IMR-90 (cell line): ENCODE data around the gene PIK3IP1. TPM values are rescaled to one million over a fixed set of nuclear protein-coding genes. Genes with fewer than 3 reads are reported as not detected.

ENCODE experiments used
- ATAC-seq: fragments of 200-7000 bp; cut with Tn5 transposase; 2 replicates; pipeline ENCODE4 v1.9.1; 2020; ENCODE audit warnings: low read depth, mild to moderate bottlenecking, moderate library complexity
- BruUV-seq: library from RNA; stranded (reverse); fragments of 400-500 nt; replicated peaks from 2 replicates; lab custom pipeline; 2021; lab: Mats Ljungman, UMichigan
- CTCF ChIA-PET: fragments of 300-600 bp; formaldehyde crosslinking; extraction: SDS; loops from one replicate; lab custom pipeline; 2021; ENCODE audit warnings: antibody characterized with exemption; lab: Yijun Ruan, JAX
- POLR2A ChIA-PET: fragments of 300-600 bp; sonication (Branson Sonifier 250); formaldehyde crosslinking; loops from one replicate; lab custom pipeline; 2022; ENCODE audit warnings: antibody characterized with exemption; ENCODE audit not compliant: unreplicated experiment; lab: Charles Lee
- DNase-seq: peaks from one replicate; pipeline ENCODE4 v3.0.0; 2013
- H2AFZ ChIP-seq: replicated peaks from 2 replicates; pipeline ENCODE3; 2013; ENCODE audit warnings: low read length, mild to moderate bottlenecking; ENCODE audit not compliant: poor library complexity
- H2AK5ac ChIP-seq: 2 replicates; pipeline ENCODE4 v1.6.1; 2013; ENCODE audit warnings: low read depth, low read length, inconsistent platforms
- H2AK9ac ChIP-seq: replicated peaks from 2 replicates; pipeline ENCODE3; 2013; ENCODE audit warnings: mild to moderate bottlenecking, low read depth, low read length, moderate library complexity; ENCODE audit not compliant: poor library complexity
- H2BK120ac ChIP-seq: 2 replicates; pipeline ENCODE4 v1.6.1; 2013; ENCODE audit warnings: low read depth, low read length, inconsistent platforms
- H2BK15ac ChIP-seq: 3 replicates; pipeline ENCODE4 v1.6.1; 2013; ENCODE audit warnings: low read depth, low read length, inconsistent platforms
- H2BK20ac ChIP-seq: 2 replicates; pipeline ENCODE4 v1.6.1; 2013; ENCODE audit warnings: low read depth, mild to moderate bottlenecking, inconsistent platforms, low read length, moderate library complexity
- H2BK5ac ChIP-seq: 2 replicates; pipeline ENCODE4 v1.6.1; 2013; ENCODE audit warnings: mild to moderate bottlenecking, low read depth, low read length, inconsistent platforms; ENCODE audit not compliant: poor library complexity, severe bottlenecking
- H3K14ac ChIP-seq: replicated peaks from 2 replicates; pipeline ENCODE4 v1.6.1; 2013; ENCODE audit warnings: low read depth, low read length, inconsistent platforms
- H3K18ac ChIP-seq: 2 replicates; pipeline ENCODE4 v1.6.1; 2013; ENCODE audit warnings: low read depth, low read length, control low read depth
- H3K23ac ChIP-seq: 2 replicates; pipeline ENCODE4 v1.6.1; 2013; ENCODE audit warnings: low read depth, low read length, inconsistent platforms
- H3K27ac ChIP-seq: 2 replicates; pipeline ENCODE4 v1.5.1; 2013; ENCODE audit warnings: mild to moderate bottlenecking, control low read depth, low read length; ENCODE audit not compliant: insufficient read depth
- H3K27me3 ChIP-seq: 2 replicates; pipeline ENCODE4 v1.6.1; 2013; ENCODE audit warnings: low read length; ENCODE audit not compliant: control insufficient read depth, insufficient read depth
- H3K36me3 ChIP-seq: 2 replicates; pipeline ENCODE4 v1.6.1; 2013; ENCODE audit warnings: low read length, mixed read lengths; ENCODE audit not compliant: control insufficient read depth, insufficient read depth
- H3K4ac ChIP-seq: 2 replicates; pipeline ENCODE4 v1.6.1; 2013; ENCODE audit warnings: low read depth, low read length, inconsistent platforms
- H3K4me1 ChIP-seq: 2 replicates; pipeline ENCODE4 v1.6.1; 2013; ENCODE audit warnings: low read length, mixed read lengths; ENCODE audit not compliant: control insufficient read depth, insufficient read depth
- H3K4me2 ChIP-seq: 2 replicates; pipeline ENCODE4 v1.6.1; 2013; ENCODE audit warnings: low read depth, mild to moderate bottlenecking, control low read depth, low read length, moderate library complexity
- H3K4me3 ChIP-seq: 2 replicates; pipeline ENCODE4 v1.5.1; 2013; ENCODE audit warnings: low read depth, mild to moderate bottlenecking, control low read depth, low read length, moderate library complexity; ENCODE audit not compliant: insufficient read depth
- H3K56ac ChIP-seq: 2 replicates; pipeline ENCODE4 v1.6.1; 2013; ENCODE audit warnings: low read length, inconsistent platforms; ENCODE audit not compliant: insufficient read depth; ENCODE audit errors: extremely low read depth
- H3K79me1 ChIP-seq, 2 experiments: 2 replicates each; pipeline ENCODE4 v1.6.1; 2013; ENCODE audit warnings: low read length in 2 of 2, inconsistent platforms in 1 of 2, low read depth in 1 of 2
- H3K9ac ChIP-seq: 2 replicates; pipeline ENCODE4 v1.6.1; 2013; ENCODE audit warnings: low read depth, low read length, control low read depth
- H3K9me1 ChIP-seq: 2 replicates; pipeline ENCODE4 v1.6.1; 2013; ENCODE audit warnings: low read length, inconsistent platforms; ENCODE audit not compliant: insufficient read depth
- H3K9me3 ChIP-seq: 2 replicates; pipeline ENCODE4 v1.6.1; 2013; ENCODE audit warnings: low read length; ENCODE audit not compliant: control insufficient read depth, insufficient read depth
- H4K20me1 ChIP-seq: 2 replicates; pipeline ENCODE4 v1.6.1; 2013; ENCODE audit warnings: low read length, inconsistent platforms; ENCODE audit not compliant: insufficient read depth
- H4K5ac ChIP-seq: 2 replicates; pipeline ENCODE4 v1.6.1; 2013; ENCODE audit warnings: mild to moderate bottlenecking, low read depth, low read length, control low read depth
- H4K8ac ChIP-seq, 2 experiments: 2 replicates each; pipeline ENCODE4 v1.6.1; 2013; ENCODE audit warnings: low read depth in 2 of 2, low read length in 2 of 2, control low read depth in 1 of 2, inconsistent platforms in 1 of 2
- H4K91ac ChIP-seq: 2 replicates; pipeline ENCODE4 v1.6.1; 2013; ENCODE audit warnings: low read depth, low read length, inconsistent platforms; ENCODE audit not compliant: insufficient read depth
- BHLHE40 ChIP-seq: fragments of 150-350 bp; IDR thresholded peaks from 2 replicates; pipeline ENCODE4 v1.6.1; 2016; ENCODE audit warnings: mild to moderate bottlenecking, low read depth, low read length
- CEBPB ChIP-seq: IDR thresholded peaks from 2 replicates; pipeline ENCODE4 v1.6.1; 2012; ENCODE audit warnings: low read depth, low read length, improper control_type of control experiment
- CHD1 ChIP-seq: IDR thresholded peaks from 2 replicates; pipeline ENCODE4 v1.6.1; 2012; ENCODE audit warnings: low read depth, low read length, improper control_type of control experiment
- FOS ChIP-seq: fragments of 150-350 bp; IDR thresholded peaks from 2 replicates; pipeline ENCODE4 v1.6.1; 2016; ENCODE audit warnings: low read depth, low read length
- MAFK ChIP-seq: IDR thresholded peaks from 2 replicates; pipeline ENCODE4 v1.6.1; 2012; ENCODE audit warnings: low read depth, low read length, improper control_type of control experiment
- MAZ ChIP-seq: IDR thresholded peaks from 2 replicates; pipeline ENCODE4 v1.6.1; 2012; ENCODE audit warnings: low read depth, mild to moderate bottlenecking, low read length, improper control_type of control experiment, moderate library complexity, borderline replicate concordance
- NFE2L2 ChIP-seq: fragments of 150-350 bp; IDR thresholded peaks from 2 replicates; pipeline ENCODE4 v1.6.1; 2016; ENCODE audit warnings: low read depth, mild to moderate bottlenecking, low read length
- POLR2A ChIP-seq: IDR thresholded peaks from 2 replicates; pipeline ENCODE4 v1.6.1; 2012; ENCODE audit warnings: mild to moderate bottlenecking, low read depth, low read length
- RAD21 ChIP-seq: IDR thresholded peaks from 2 replicates; pipeline ENCODE4 v1.6.1; 2012; ENCODE audit warnings: low read length, improper control_type of control experiment
- RCOR1 ChIP-seq: IDR thresholded peaks from 2 replicates; pipeline ENCODE4 v1.6.1; 2012; ENCODE audit warnings: mild to moderate bottlenecking, low read length, improper control_type of control experiment; ENCODE audit not compliant: insufficient replicate concordance
- RFX5 ChIP-seq: IDR thresholded peaks from 2 replicates; pipeline ENCODE4 v1.8.0; 2012; ENCODE audit warnings: low read depth, mild to moderate bottlenecking, low read length, moderate library complexity
- SMC3 ChIP-seq: fragments of 150-350 bp; IDR thresholded peaks from 2 replicates; pipeline ENCODE4 v1.6.1; 2016; ENCODE audit warnings: low read depth, mild to moderate bottlenecking, antibody characterized with exemption, low read length, moderate library complexity
- WGBS, 2 experiments: methylation state at CpG; one replicate each; pipeline versions ENCODE4 v1.1.5 to v1.1.7; 2013; ENCODE audit warnings: missing lambda C conversion rate in 2 of 2; ENCODE audit not compliant: insufficient read length in 1 of 2; ENCODE audit errors: extremely low coverage in 2 of 2; 5-methylcytosine and 5-hydroxymethylcytosine counted together
- dilution Hi-C: fragments of 300-500 bp; cut with HindIII; formaldehyde crosslinking; loops from one replicate; pipeline ENCODE4 v1.14.3; 2018; ENCODE audit warnings: low sequenced_read_pairs; ENCODE audit not compliant: unreplicated experiment
- in situ Hi-C: fragments of 300-500 bp; cut with MboI; formaldehyde crosslinking; loops from 3 replicates; pipeline ENCODE4 v1.14.3; 2019; ENCODE audit warnings: low sequenced_read_pairs, inconsistent platforms, mixed read lengths
- intact Hi-C: fragments of 100-400 bp; cut with micrococcal nuclease; formaldehyde crosslinking; loops from 2 replicates; pipeline ENCODE4 v1.10.0; 2022
- polyA plus RNA-seq, 3 experiments: library from polyadenylated mRNA; depleted of rRNA; stranded (reverse); fragments of >200 nt; gene quantifications; 2 replicates each; pipeline ENCODE4 v1.2.3, GENCODE V29; 2012; ENCODE audit warnings: low replicate concordance in 1 of 3
- total RNA-seq: library from RNA; depleted of rRNA; stranded (reverse); fragments of >200 nt; gene quantifications from 2 replicates; pipeline ENCODE4 v1.2.3, GENCODE V29; 2012
- TF ChIP-seq, protein P1 (sequence below): fragments of 150-350 bp; IDR thresholded peaks from 2 replicates; pipeline ENCODE4 v1.6.1; 2017; ENCODE audit warnings: mild to moderate bottlenecking, antibody characterized with exemption, low read length, low read depth
- TF ChIP-seq, protein P2 (sequence below): fragments of 150-350 bp; IDR thresholded peaks from 2 replicates; pipeline ENCODE4 v1.6.1; 2016; ENCODE audit warnings: low read depth, mild to moderate bottlenecking, low read length, moderate library complexity, borderline replicate concordance

Gene PIK3IP1
- total and polyA plus RNA-seq, 2 of the 4 experiments (the other 2 are of a cell fraction): 12.9 to 17.6 TPM

DNA sequence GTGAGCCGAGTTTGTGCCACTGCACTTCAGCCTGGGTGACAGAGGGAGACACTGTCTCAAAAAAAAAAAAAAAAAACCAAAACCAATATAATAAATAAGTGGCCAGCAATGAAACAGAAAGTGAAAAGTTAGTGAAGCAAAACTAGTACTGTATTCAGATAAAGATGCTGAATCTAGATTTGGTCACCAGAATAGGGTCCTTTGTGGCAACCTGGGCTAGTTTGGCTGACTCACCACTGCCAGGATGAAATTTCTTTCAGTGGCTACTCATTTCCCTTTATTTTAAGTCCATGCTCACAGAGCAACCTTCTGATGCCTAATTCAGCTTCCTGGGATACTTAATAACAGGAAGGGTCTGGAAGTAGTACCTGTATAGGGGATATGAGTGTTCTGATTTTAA is 54.2 kb downstream of the PIK3IP1 start:
- no peak overlapping the region for H2BK15ac ChIP-seq
- intact Hi-C loops: no loop called here
- DNase-seq: no peak
- H2AK5ac ChIP-seq: no peak overlapping the region
- H4K5ac ChIP-seq: no peak overlapping the region
- no peaks in the 10 kb centered on the region; the same call in 1 of the 2 replicates for H3K36me3 ChIP-seq
- peaks cover 12% of the 10 kb centered on the region for H3K4me1 ChIP-seq
- no peak overlapping the region for H3K14ac ChIP-seq
- no peak overlapping the region for H3K4ac ChIP-seq
- no peaks in the 10 kb centered on the region; the same call in 1 of the 2 replicates for H4K20me1 ChIP-seq
- H3K79me1 ChIP-seq: peaks cover 24 to 55% of the 10 kb centered on the region in 2 experiments
- H3K27me3 ChIP-seq: no peaks in the 10 kb centered on the region
- no peak overlapping the region for H2AK9ac ChIP-seq
- H3K9me3 ChIP-seq: no peaks in the 10 kb centered on the region
- no peak overlapping the region for H3K4me3 ChIP-seq
- no peak overlapping the region for H3K23ac ChIP-seq
- no peak overlapping the region for H4K8ac ChIP-seq
- no peak overlapping the region for H2AFZ ChIP-seq
- TF ChIP-seq, protein P1, sequence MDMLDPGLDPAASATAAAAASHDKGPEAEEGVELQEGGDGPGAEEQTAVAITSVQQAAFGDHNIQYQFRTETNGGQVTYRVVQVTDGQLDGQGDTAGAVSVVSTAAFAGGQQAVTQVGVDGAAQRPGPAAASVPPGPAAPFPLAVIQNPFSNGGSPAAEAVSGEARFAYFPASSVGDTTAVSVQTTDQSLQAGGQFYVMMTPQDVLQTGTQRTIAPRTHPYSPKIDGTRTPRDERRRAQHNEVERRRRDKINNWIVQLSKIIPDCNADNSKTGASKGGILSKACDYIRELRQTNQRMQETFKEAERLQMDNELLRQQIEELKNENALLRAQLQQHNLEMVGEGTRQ: no peak
- TF ChIP-seq CHD1 (no peak), FOS (no peak), MAZ (no peak), NFE2L2 (no peak), BHLHE40 (no peak), RAD21 (no peak), SMC3 (no peak), POLR2A (no peak), MAFK (no peak), CEBPB (no peak), RFX5 (no peak), RCOR1 (no peak)
- TF ChIP-seq, protein P2, sequence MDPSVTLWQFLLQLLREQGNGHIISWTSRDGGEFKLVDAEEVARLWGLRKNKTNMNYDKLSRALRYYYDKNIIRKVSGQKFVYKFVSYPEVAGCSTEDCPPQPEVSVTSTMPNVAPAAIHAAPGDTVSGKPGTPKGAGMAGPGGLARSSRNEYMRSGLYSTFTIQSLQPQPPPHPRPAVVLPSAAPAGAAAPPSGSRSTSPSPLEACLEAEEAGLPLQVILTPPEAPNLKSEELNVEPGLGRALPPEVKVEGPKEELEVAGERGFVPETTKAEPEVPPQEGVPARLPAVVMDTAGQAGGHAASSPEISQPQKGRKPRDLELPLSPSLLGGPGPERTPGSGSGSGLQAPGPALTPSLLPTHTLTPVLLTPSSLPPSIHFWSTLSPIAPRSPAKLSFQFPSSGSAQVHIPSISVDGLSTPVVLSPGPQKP: no peak
- no peak for ATAC-seq
- no peak overlapping the region for H3K56ac ChIP-seq
- dilution Hi-C loops: no loop called here
- H4K91ac ChIP-seq: no peak overlapping the region
- in situ Hi-C loops: loop anchor here (10.0 kb wide), 2 partner anchors 123 to 293 kb away; no protein-coding TSS in a partner anchor
- no TSS peak for BruUV-seq
- ChIA-PET POLR2A (no interaction called here), CTCF (no interaction called here)
- H3K9me1 ChIP-seq: peaks cover 24% of the 10 kb centered on the region
- no peak overlapping the region for H2BK120ac ChIP-seq
- H3K18ac ChIP-seq: no peak overlapping the region
- H2BK20ac ChIP-seq: no peak overlapping the region
- no CpG with 5 or more reads among the region's 1 CpG for WGBS, 2 experiments
- H2BK5ac ChIP-seq: no peak overlapping the region
- H3K27ac ChIP-seq: no peak overlapping the region
- no peak overlapping the region for H3K9ac ChIP-seq
- H3K4me2 ChIP-seq: no peak overlapping the region
